A673 (cell line): ENCODE measurements around the gene AMMECR1. TPM values are rescaled to one million over a fixed set of nuclear protein-coding genes. Genes with fewer than 3 reads are reported as not detected.

Experiments
- BruUV-seq: library from RNA; stranded (reverse); fragments of 400-500 nt; replicated peaks from 2 replicates; lab custom pipeline; 2021; lab: Mats Ljungman, UMichigan
- CTCF ChIA-PET: fragments of 300-600 bp; sonication (Branson Sonifier 250); formaldehyde crosslinking; loops from one replicate; lab custom pipeline; 2022; ENCODE audit warnings: antibody characterized with exemption; lab: Charles Lee
- POLR2A ChIA-PET: fragments of 300-600 bp; sonication (Branson Sonifier 250); formaldehyde crosslinking; loops from one replicate; lab custom pipeline; 2022; ENCODE audit warnings: antibody characterized with exemption; ENCODE audit not compliant: low non-redundant PET; lab: Charles Lee
- DNase-seq: peaks from one replicate; pipeline ENCODE4 v3.0.0-alpha.2; 2015; ENCODE audit warnings: low spot score
- H3K27ac ChIP-seq: fragments of 200-600 bp; sonication (generic); 2 replicates; pipeline ENCODE4 v1.5.1; 2016; ENCODE audit warnings: mixed run types, low read depth, mild to moderate bottlenecking, mixed read lengths, antibody characterized with exemption, low read length; ENCODE audit not compliant: poor library complexity, severe bottlenecking
- H3K27me3 ChIP-seq: fragments of 200-600 bp; sonication (generic); replicated peaks from 2 replicates; pipeline ENCODE4 v1.6.1; 2017; ENCODE audit warnings: mixed run types, low read depth, mild to moderate bottlenecking, mixed read lengths, antibody characterized with exemption, low read length; ENCODE audit not compliant: insufficient read depth, poor library complexity
- H3K36me3 ChIP-seq: fragments of 200-600 bp; sonication (generic); 2 replicates; pipeline ENCODE4 v1.6.1; 2016; ENCODE audit warnings: mixed run types, mild to moderate bottlenecking, mixed read lengths, antibody characterized with exemption, low read length; ENCODE audit not compliant: insufficient read depth, poor library complexity, severe bottlenecking
- H3K4me1 ChIP-seq: fragments of 200-600 bp; sonication (generic); 2 replicates; pipeline ENCODE4 v1.6.1; 2017; ENCODE audit warnings: mixed run types, mild to moderate bottlenecking, mixed read lengths, antibody characterized with exemption, low read length; ENCODE audit not compliant: insufficient read depth, poor library complexity, severe bottlenecking
- H3K4me3 ChIP-seq: fragments of 200-600 bp; sonication (generic); 2 replicates; pipeline ENCODE4 v1.5.1; 2016; ENCODE audit warnings: low read depth, mixed run types, mild to moderate bottlenecking, mixed read lengths, low read length; ENCODE audit not compliant: poor library complexity, severe bottlenecking
- H3K9me3 ChIP-seq: fragments of 200-600 bp; sonication (generic); 2 replicates; pipeline ENCODE4 v1.6.1; 2016; ENCODE audit warnings: mixed run types, low read depth, mild to moderate bottlenecking, mixed read lengths, antibody characterized with exemption, low read length; ENCODE audit not compliant: poor library complexity, severe bottlenecking
- EZH2 ChIP-seq: fragments of 200-600 bp; sonication (generic); IDR thresholded peaks from 2 replicates; pipeline ENCODE4 v1.6.1; 2017; ENCODE audit warnings: borderline replicate concordance, low read depth, mild to moderate bottlenecking, mixed read lengths, antibody characterized with exemption, low read length; ENCODE audit not compliant: poor library complexity, severe bottlenecking
- intact Hi-C: fragments of 100-400 bp; cut with micrococcal nuclease; formaldehyde crosslinking; loops from one replicate; pipeline ENCODE4 v1.10.0; 2022; ENCODE audit not compliant: unreplicated experiment
- total RNA-seq: library from RNA; stranded (reverse); gene quantifications from 2 replicates; pipeline ENCODE4 v1.2.3, GENCODE V29; 2021
- TF ChIP-seq, protein P1 (sequence below): fragments of 300-800, 200-600 bp; sonication (generic); conservative IDR thresholded peaks from 2 replicates; pipeline ENCODE4 v1.5.1; 2017; ENCODE audit warnings: low read depth, mild to moderate bottlenecking, antibody characterized with exemption, low read length, moderate library complexity, mixed read lengths

Gene AMMECR1
- total RNA-seq, 1 experiment from 2014 or later = 13.0 TPM

DNA sequence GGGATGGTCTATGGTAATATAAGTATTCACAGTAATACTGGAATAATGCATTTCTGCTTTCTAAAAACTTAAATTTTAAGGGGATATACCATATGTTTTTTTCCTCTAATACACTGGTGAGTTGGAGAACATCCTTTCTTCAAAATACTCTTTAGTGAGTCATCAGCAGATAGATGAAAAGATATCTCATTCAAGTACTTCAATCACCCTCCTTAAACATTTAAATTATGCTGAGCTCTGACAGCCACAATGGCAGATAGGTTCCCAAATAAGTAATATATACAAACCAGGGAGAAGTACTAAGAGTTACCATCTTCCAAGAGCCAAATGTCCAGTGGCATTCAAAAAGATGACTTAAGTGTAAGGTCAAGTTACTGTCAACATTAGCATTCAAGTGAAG lies 52.2 kb downstream of the AMMECR1 start:
- ChIA-PET CTCF (no interaction called here), POLR2A (no interaction called here)
- TF ChIP-seq, protein P1, sequence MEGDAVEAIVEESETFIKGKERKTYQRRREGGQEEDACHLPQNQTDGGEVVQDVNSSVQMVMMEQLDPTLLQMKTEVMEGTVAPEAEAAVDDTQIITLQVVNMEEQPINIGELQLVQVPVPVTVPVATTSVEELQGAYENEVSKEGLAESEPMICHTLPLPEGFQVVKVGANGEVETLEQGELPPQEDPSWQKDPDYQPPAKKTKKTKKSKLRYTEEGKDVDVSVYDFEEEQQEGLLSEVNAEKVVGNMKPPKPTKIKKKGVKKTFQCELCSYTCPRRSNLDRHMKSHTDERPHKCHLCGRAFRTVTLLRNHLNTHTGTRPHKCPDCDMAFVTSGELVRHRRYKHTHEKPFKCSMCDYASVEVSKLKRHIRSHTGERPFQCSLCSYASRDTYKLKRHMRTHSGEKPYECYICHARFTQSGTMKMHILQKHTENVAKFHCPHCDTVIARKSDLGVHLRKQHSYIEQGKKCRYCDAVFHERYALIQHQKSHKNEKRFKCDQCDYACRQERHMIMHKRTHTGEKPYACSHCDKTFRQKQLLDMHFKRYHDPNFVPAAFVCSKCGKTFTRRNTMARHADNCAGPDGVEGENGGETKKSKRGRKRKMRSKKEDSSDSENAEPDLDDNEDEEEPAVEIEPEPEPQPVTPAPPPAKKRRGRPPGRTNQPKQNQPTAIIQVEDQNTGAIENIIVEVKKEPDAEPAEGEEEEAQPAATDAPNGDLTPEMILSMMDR = no peak
- TF ChIP-seq EZH2 = no peak
- Histone ChIP-seq H3K27ac (no peak overlapping the region), H3K27me3 (no peaks in the 10 kb centered on the region), H3K9me3 (no peaks in the 10 kb centered on the region), H3K36me3 (no peaks in the 10 kb centered on the region), H3K4me3 (no peak overlapping the region), H3K4me1 (no peaks in the 10 kb centered on the region)
- intact Hi-C loops = no loop called here
- peak; percentile 3 for DNase-seq
- BruUV-seq = no TSS peak

DNA sequence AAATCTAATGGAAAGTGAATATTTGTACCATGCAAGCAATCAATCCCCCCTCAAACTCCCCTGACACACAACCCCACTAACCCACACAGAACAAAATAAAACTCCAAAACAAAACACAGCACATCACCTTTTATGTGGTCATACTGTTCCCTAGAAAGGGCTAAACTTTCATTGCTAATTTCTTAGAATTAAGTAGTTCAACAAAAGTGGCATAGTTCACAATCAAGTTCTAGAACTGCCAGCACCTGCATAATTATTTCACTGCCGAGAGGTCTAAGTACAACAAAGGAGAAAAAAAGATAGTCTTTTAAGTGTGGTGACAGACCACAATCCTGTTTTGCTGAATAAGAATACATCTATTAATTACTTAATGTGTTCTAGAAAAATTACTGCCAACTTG lies 58.8 kb downstream of the AMMECR1 start:
- CTCF ChIA-PET = no interaction called here
- POLR2A ChIA-PET = no interaction called here
- TF ChIP-seq EZH2 = no peak
- TF ChIP-seq, protein P1 = no peak
- Histone ChIP-seq H3K27me3 (no peaks in the 10 kb centered on the region), H3K9me3 (no peaks in the 10 kb centered on the region), H3K4me1 (no peaks in the 10 kb centered on the region), H3K4me3 (no peak overlapping the region), H3K27ac (no peak overlapping the region), H3K36me3 (no peaks in the 10 kb centered on the region)
- BruUV-seq = no TSS peak
- intact Hi-C loops = no loop called here
- DNase-seq = no peak

DNA sequence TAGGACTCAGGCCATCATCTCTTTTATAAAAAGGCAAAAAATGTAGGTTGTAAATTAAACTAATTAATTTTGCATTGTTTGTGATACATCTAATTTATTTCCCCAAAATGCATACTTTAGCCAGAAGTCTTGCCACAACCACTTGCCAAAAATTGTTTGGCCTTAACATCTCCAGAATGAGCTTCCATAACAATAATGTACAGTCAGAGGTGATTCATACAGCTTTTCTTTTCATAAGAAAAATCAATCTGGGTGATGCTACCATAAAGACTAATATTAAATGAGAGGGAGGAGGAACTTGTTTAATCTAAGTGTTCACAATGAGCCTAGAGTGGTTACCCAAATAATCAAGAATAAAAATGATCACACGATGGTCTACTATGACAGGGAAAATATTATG lies 59.3 kb downstream of the AMMECR1 start:
- Histone ChIP-seq H3K4me1 (no peaks in the 10 kb centered on the region), H3K27me3 (no peaks in the 10 kb centered on the region), H3K36me3 (no peaks in the 10 kb centered on the region), H3K27ac (no peak overlapping the region), H3K9me3 (no peaks in the 10 kb centered on the region), H3K4me3 (no peak overlapping the region)
- ChIA-PET CTCF (no interaction called here), POLR2A (no interaction called here)
- BruUV-seq = no TSS peak
- no peak for DNase-seq
- intact Hi-C loops = no loop called here
- TF ChIP-seq, protein P1 = no peak
- no peak for TF ChIP-seq EZH2
